Prostate gland (tissue), 2 donors: ENCODE results near the gene PRAMEF20.
"Not testable (repeated sequence)": the region's sequence is repeated elsewhere in the genome, so short reads cannot be mapped to it uniquely, and the experiment has no call there.

Source experiments
- CTCF ChIP-seq, 4 experiments: fragments of 200-600 bp in 2 of 4; fragments of 450-650 bp in 2 of 4; sonication (generic) in 2 of 4; IDR thresholded peaks; 1 replicate in 3 of 4; 2 replicates in 1 of 4; pipeline ENCODE4 v1.5.1; 2016 to 2019; ENCODE audit warnings: antibody characterized with exemption in 4 of 4, mild to moderate bottlenecking in 2 of 4, moderate library complexity in 2 of 4
- POLR2AphosphoS5 ChIP-seq: sonication (generic); formaldehyde crosslinking; IDR thresholded peaks from one replicate; pipeline ENCODE4 v1.6.1; 2017; ENCODE audit warnings: antibody characterized with exemption

- not testable (repeated sequence) for TF ChIP-seq CTCF (IDR thresholded peaks at IDR 0.05); POLR2AphosphoS5
Measured at GRCh38 chr1:13362364-13362763, 47.9 kb upstream of the PRAMEF20 start.
